Small intestine (tissue), 7 donors: Measurements from ENCODE around the gene ADAMTS1. TPM values are rescaled to one million over a fixed set of nuclear protein-coding genes. Genes with fewer than 3 reads are reported as not detected.

ENCODE experiments used
- DNase-seq, 2 donors: peaks; one replicate each; pipeline versions ENCODE4 v3.0.0 to v3.0.0-alpha.2; 2013
- FAIRE-seq: peaks from 2 replicates; lab custom pipeline; 2012; peaks lifted over from hg19 to GRCh38; lab: Jason Lieb, UNC
- H3K27ac ChIP-seq, 3 donors: one replicate each; pipeline ENCODE4 v1.5.1; 2013; ENCODE audit warnings: low read length in 2 of 3, mild to moderate bottlenecking in 2 of 3, control low read depth in 1 of 3, inconsistent platforms in 1 of 3, low read depth in 1 of 3, moderate library complexity in 1 of 3
- H3K27me3 ChIP-seq, 3 donors: one replicate each; pipeline ENCODE4 v1.6.1; 2013; ENCODE audit warnings: low read length in 3 of 3, inconsistent platforms in 1 of 3; ENCODE audit not compliant: control insufficient read depth in 3 of 3, insufficient read depth in 3 of 3
- H3K36me3 ChIP-seq, 3 donors: one replicate each; pipeline ENCODE4 v1.6.1; 2013; ENCODE audit warnings: low read length in 3 of 3, inconsistent platforms in 1 of 3, low read depth in 1 of 3, mild to moderate bottlenecking in 1 of 3, moderate library complexity in 1 of 3; ENCODE audit not compliant: control insufficient read depth in 3 of 3, insufficient read depth in 2 of 3
- H3K4me1 ChIP-seq, 3 donors: one replicate each; pipeline ENCODE4 v1.6.1; 2013; ENCODE audit warnings: low read length in 2 of 3, inconsistent platforms in 1 of 3, low read depth in 1 of 3, mild to moderate bottlenecking in 1 of 3, moderate library complexity in 1 of 3; ENCODE audit not compliant: control insufficient read depth in 3 of 3, insufficient read depth in 2 of 3
- H3K4me3 ChIP-seq, 3 donors: one replicate each; pipeline ENCODE4 v1.5.1; 2013; ENCODE audit warnings: low read length in 3 of 3, control low read depth in 1 of 3, inconsistent platforms in 1 of 3, low read depth in 1 of 3, mild to moderate bottlenecking in 1 of 3, moderate library complexity in 1 of 3
- H3K9me3 ChIP-seq, 2 donors: one replicate each; pipeline ENCODE4 v1.6.1; 2013; ENCODE audit warnings: low read depth in 1 of 2, low read length in 1 of 2; ENCODE audit not compliant: control insufficient read depth in 2 of 2, insufficient read depth in 1 of 2
- WGBS, 3 donors: extraction: QIAGEN DNeasy Blood & Tissue Kit; methylation state at CpG; one replicate each; pipeline ENCODE4 v1.1.7; 2013; 5-methylcytosine and 5-hydroxymethylcytosine counted together
- polyA plus RNA-seq, 4 donors: library from polyadenylated mRNA; stranded (reverse) in 3 of 4; unstranded in 1 of 4; fragments of 200-250 nt in 3 of 4; fragments of 120-200 nt in 1 of 4; gene quantifications; one replicate each; pipeline versions ENCODE4 v1.2.1 to v1.2.3, GENCODE V29; 2013
- donor health status: healthy with polysubstance abuse.
- donor health status: control.
- donor health status: control.
- donor health status: Bipolar disorder and iron deficiency.
- donor health status: healthy.

ADAMTS1 gene
- polyA plus RNA-seq, 4 donors: 0.89 to 94.8 (median 11.3) TPM

- FAIRE-seq (no peak), DNase-seq (peak in 1 of 2 donors; percentile 74)
- Histone ChIP-seq H3K4me1 (peaks cover 0 to 7% (median 0%) of the 10 kb centered on the region in 3 donors), H3K9me3 (no peaks in the 10 kb centered on the region), H3K27me3 (peaks cover 0 to 16% (median 0%) of the 10 kb centered on the region in 3 donors), H3K27ac (peak overlapping the region in 2 of 3 donors; percentile 87 to 93), H3K36me3 (peaks cover 0 to 25% (median 3%) of the 10 kb centered on the region in 3 donors), H3K4me3 (peak overlapping the region; percentile 46 to 79 (median 46))
- WGBS, 3 donors: 0 to 2% (median 0%) methylated on average over 11 of the region's 11 CpGs
Observed at GRCh38 chr21:26843933-26844257, 1.3 kb downstream of the ADAMTS1 start.

DNA sequence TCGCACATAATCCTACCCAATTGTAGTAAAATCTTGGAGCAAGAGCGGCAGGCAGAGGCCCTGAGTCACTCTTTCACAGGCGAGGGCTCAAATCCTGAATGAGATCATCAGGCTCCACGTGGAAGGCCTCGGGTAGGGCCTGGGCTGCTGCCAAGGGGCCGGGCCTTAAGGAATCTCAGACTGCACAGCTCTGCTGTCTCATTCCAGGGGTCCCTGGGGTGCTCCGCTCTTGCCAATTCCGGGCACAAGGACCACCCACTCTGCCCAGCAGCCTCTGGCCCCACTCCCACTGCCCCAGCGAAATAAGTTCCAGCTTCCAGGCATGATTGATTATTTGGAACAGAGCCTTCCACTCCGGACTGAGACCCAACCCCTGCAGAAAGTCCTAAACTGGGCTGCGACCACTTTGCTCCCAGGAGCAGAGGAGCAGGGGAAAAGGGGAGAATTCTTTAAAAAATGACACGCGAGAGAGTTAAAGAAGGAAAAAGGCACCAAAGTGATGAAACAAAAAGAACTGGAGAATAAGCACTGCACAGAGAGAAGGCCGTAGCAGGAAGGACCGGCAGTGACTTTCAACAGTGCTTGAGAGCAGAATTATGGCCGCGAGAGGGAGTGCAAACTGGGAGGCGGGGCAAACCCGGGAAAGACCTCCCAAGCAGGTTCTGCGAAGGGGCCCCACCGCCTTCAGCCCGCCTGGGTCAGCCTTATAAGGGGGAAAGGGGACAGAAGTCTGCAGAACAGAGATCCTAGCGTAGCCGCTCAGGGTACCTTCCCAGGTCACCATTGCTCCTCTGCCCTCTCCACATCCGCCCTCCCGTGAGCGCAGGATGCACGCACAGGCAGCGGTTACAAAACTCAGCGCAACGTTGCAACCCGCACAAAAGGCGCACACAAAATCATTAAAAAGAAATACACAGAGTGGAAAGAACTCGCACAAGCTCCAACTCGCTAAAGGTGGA is 2.0 kb downstream of the ADAMTS1 start:
- Histone ChIP-seq H3K9me3 (no peaks in the 10 kb centered on the region), H3K36me3 (peaks cover 0 to 25% (median 3%) of the 10 kb centered on the region in 3 donors), H3K27ac (peak overlapping the region in 2 of 3 donors; percentile 87 to 93), H3K4me3 (peak overlapping the region; percentile 3 to 79 (median 28)), H3K27me3 (peaks cover 0 to 16% (median 0%) of the 10 kb centered on the region in 3 donors), H3K4me1 (peaks cover 0 to 7% (median 0%) of the 10 kb centered on the region in 3 donors)
- DNase-seq (peak; percentile 40 to 95), FAIRE-seq (no peak)
- 2 to 6% (median 5%) methylated on average over 34 to 35 of the region's 35 CpGs for WGBS, 3 donors

DNA sequence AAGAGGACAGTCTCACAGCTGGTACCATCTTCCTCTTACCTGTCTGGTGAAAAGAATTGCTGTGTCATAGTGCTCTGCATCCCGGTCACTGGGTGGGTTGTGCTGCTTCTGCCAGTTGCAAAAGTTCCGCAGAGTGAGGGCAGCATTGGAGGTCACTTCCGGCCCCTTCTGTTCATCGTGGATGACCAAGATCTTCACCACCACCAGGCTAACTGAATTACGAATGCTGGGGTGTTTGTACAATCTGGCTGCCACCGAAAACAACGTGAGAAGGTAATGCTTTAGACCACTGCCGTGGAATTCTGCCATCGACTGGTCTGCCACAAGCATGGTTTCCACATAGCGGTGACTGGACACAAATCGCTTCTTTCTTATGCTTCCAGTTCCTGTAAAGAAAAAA is 2.9 kb downstream of the ADAMTS1 start:
- WGBS, 3 donors: 61 to 79% (median 78%) methylated on average over 11 of the region's 11 CpGs
- H3K27me3 ChIP-seq: peaks cover 0 to 16% (median 0%) of the 10 kb centered on the region in 3 donors
- peaks cover 0 to 33% (median 3%) of the 10 kb centered on the region in 3 donors for H3K36me3 ChIP-seq
- FAIRE-seq (no peak), DNase-seq (no peak)
- H3K9me3 ChIP-seq: no peaks in the 10 kb centered on the region
- peak overlapping the region in 1 of 3 donors; percentile 79 for H3K4me3 ChIP-seq
- H3K27ac ChIP-seq: peak overlapping the region in 2 of 3 donors; percentile 41 to 87
- H3K4me1 ChIP-seq: peaks cover 0 to 7% (median 0%) of the 10 kb centered on the region in 3 donors

- FAIRE-seq: no peak
- DNase-seq: no peak
- Histone ChIP-seq H3K4me1 (peaks cover 0 to 7% (median 0%) of the 10 kb centered on the region in 3 donors), H3K4me3 (no peak overlapping the region), H3K27ac (no peak overlapping the region), H3K9me3 (no peaks in the 10 kb centered on the region), H3K36me3 (peaks cover 0 to 37% (median 3%) of the 10 kb centered on the region in 3 donors), H3K27me3 (peaks cover 0 to 15% (median 0%) of the 10 kb centered on the region in 3 donors)
- 69 to 70% (median 70%) methylated on average over 7 of the region's 7 CpGs for WGBS, 3 donors
Observed at GRCh38 chr21:26840912-26841311, 4.3 kb downstream of the ADAMTS1 start.

- H3K27me3 ChIP-seq: peaks cover 0 to 8% (median 0%) of the 10 kb centered on the region in 3 donors
- DNase-seq: no peak
- H3K4me1 ChIP-seq: peaks cover 0 to 7% (median 0%) of the 10 kb centered on the region in 3 donors
- H3K9me3 ChIP-seq: no peaks in the 10 kb centered on the region
- WGBS, 3 donors: 68 to 86% (median 74%) methylated on average over 10 of the region's 10 CpGs
- H3K4me3 ChIP-seq: no peak overlapping the region
- H3K27ac ChIP-seq: peak overlapping the region in 1 of 3 donors; percentile 36
- H3K36me3 ChIP-seq: peaks cover 0 to 37% (median 3%) of the 10 kb centered on the region in 3 donors
- FAIRE-seq: no peak
Observed at GRCh38 chr21:26840201-26840600, 5.0 kb downstream of the ADAMTS1 start.

DNA sequence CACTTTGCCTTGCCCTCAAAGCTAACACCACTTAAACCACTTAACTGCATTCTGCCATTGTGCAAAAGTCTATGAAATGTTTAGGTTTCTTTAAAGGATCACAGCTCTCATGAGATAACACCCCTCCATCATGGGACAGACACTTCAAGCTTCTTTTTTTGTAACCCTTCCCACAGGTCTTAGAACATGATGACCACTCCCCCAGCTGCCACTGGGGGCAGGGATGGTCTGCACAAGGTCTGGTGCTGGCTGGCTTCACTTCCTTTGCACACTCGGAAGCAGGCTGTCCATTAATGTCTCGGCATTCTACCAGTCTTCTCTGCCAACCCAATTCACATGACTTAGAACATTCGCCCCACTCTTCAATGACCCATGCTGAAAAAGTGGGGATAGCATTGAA is 7.7 kb downstream of the ADAMTS1 start:
- H3K4me3 ChIP-seq: no peak overlapping the region
- 72 to 92% (median 72%) methylated on average over 3 of the region's 3 CpGs for WGBS, 3 donors
- no peaks in the 10 kb centered on the region for H3K9me3 ChIP-seq
- no peaks in the 10 kb centered on the region for H3K27me3 ChIP-seq
- FAIRE-seq (no peak), DNase-seq (no peak)
- peaks cover 0 to 5% (median 0%) of the 10 kb centered on the region in 3 donors for H3K4me1 ChIP-seq
- peaks cover 0 to 37% (median 3%) of the 10 kb centered on the region in 3 donors for H3K36me3 ChIP-seq
- H3K27ac ChIP-seq: no peak overlapping the region

- Histone ChIP-seq H3K4me3 (no peak overlapping the region), H3K36me3 (peaks cover 0 to 29% (median 3%) of the 10 kb centered on the region in 3 donors), H3K9me3 (no peaks in the 10 kb centered on the region), H3K27ac (no peak overlapping the region), H3K4me1 (no peaks in the 10 kb centered on the region), H3K27me3 (no peaks in the 10 kb centered on the region)
- no peak for FAIRE-seq
- WGBS, 3 donors: 73 to 86% (median 84%) methylated on average over 3 of the region's 3 CpGs
- no peak for DNase-seq
Observed at GRCh38 chr21:26836528-26836927, 8.7 kb downstream of the ADAMTS1 start.

- Histone ChIP-seq H3K4me1 (no peaks in the 10 kb centered on the region), H3K9me3 (no peaks in the 10 kb centered on the region), H3K27ac (no peak overlapping the region), H3K4me3 (no peak overlapping the region), H3K27me3 (no peaks in the 10 kb centered on the region), H3K36me3 (peaks cover 0 to 23% (median 3%) of the 10 kb centered on the region in 3 donors)
- 53 to 80% (median 75%) methylated on average over 2 of the region's 2 CpGs for WGBS, 3 donors
- FAIRE-seq: no peak
- DNase-seq: no peak
Observed at GRCh38 chr21:26835714-26836265, 9.4 kb downstream of the ADAMTS1 start.
